WTC11 (cell line): ENCODE results near the gene TMEM134. TPM values are rescaled to one million over a fixed set of nuclear protein-coding genes. Genes with fewer than 3 reads are reported as not detected.

ENCODE experiments used
- ATAC-seq: fragments of 200-7000 bp; cut with Tn5 transposase; 2 replicates; pipeline ENCODE4 v1.10.0; 2021; ENCODE audit warnings: mild to moderate bottlenecking, moderate library complexity
- CTCF ChIA-PET: fragments of 300-600 bp; sonication (Branson Sonifier 250); formaldehyde crosslinking; loops from one replicate; lab custom pipeline; 2021; ENCODE audit warnings: antibody characterized with exemption; lab: Charles Lee
- POLR2A ChIA-PET: fragments of 350-600 bp; sonication (Branson Sonifier 250); formaldehyde crosslinking; loops from one replicate; lab custom pipeline; 2021; ENCODE audit warnings: antibody characterized with exemption; lab: Charles Lee
- DNase-seq: peaks from one replicate; pipeline ENCODE4 v3.0.0; 2021; ENCODE audit warnings: low spot score
- H3K27ac Mint-ChIP-seq: 2 replicates; pipeline ENCODE4 v1.8.0; 2021; ENCODE audit warnings: mixed read lengths
- H3K27me3 Mint-ChIP-seq: 2 replicates; pipeline ENCODE4 v1.8.0; 2021; ENCODE audit warnings: low read depth, mild to moderate bottlenecking, moderate library complexity, mixed read lengths
- H3K36me3 Mint-ChIP-seq: 2 replicates; pipeline ENCODE4 v1.8.0; 2021; ENCODE audit warnings: mixed read lengths
- H3K4me1 Mint-ChIP-seq: 2 replicates; pipeline ENCODE4 v1.8.0; 2022; ENCODE audit warnings: mixed read lengths
- H3K4me3 Mint-ChIP-seq: 2 replicates; pipeline ENCODE4 v1.8.0; 2021; ENCODE audit warnings: mild to moderate bottlenecking, moderate library complexity, mixed read lengths
- H3K9me3 Mint-ChIP-seq: 2 replicates; pipeline ENCODE4 v1.8.0; 2021; ENCODE audit warnings: mixed read lengths
- CREB1 ChIP-seq: sonication (generic); formaldehyde crosslinking; IDR thresholded peaks from 2 replicates; pipeline ENCODE4 v1.8.0; 2023; ENCODE audit warnings: mild to moderate bottlenecking, missing genetic modification reagents
- GRHL2 ChIP-seq: fragments of 250-450 bp; sonication (Bioruptor Pico); IDR thresholded peaks from 2 replicates; pipeline ENCODE4 v1.8.0; 2022; ENCODE audit warnings: mild to moderate bottlenecking, moderate library complexity; ENCODE audit not compliant: insufficient replicate concordance, severe bottlenecking
- GTF2I ChIP-seq: fragments of 250-450 bp; sonication (Bioruptor Pico); conservative IDR thresholded peaks from 2 replicates; pipeline ENCODE4 v1.4.0; 2021; ENCODE audit warnings: mild to moderate bottlenecking
- SMAD3 ChIP-seq: sonication (generic); formaldehyde crosslinking; IDR thresholded peaks from 2 replicates; pipeline ENCODE4 v1.8.0; 2022; ENCODE audit warnings: missing genetic modification reagents, mild to moderate bottlenecking, borderline replicate concordance
- SP1 ChIP-seq: sonication (generic); formaldehyde crosslinking; conservative IDR thresholded peaks from 2 replicates; pipeline ENCODE4 v1.8.1; 2022; ENCODE audit warnings: missing genetic modification reagents
- ZNF263 ChIP-seq: sonication (generic); formaldehyde crosslinking; IDR thresholded peaks from 2 replicates; pipeline ENCODE4 v1.8.1; 2022; ENCODE audit warnings: low read depth, mild to moderate bottlenecking, moderate library complexity, missing genetic modification reagents
- ZNF317 ChIP-seq: sonication (generic); formaldehyde crosslinking; IDR thresholded peaks from 2 replicates; pipeline ENCODE4 v1.8.1; 2023; ENCODE audit warnings: low read depth, mild to moderate bottlenecking, moderate library complexity, missing genetic modification reagents, borderline replicate concordance
- ZNF416 ChIP-seq: fragments of 250-450 bp; sonication (Bioruptor Pico); IDR thresholded peaks from 2 replicates; pipeline ENCODE4 v1.9.0; 2021; ENCODE audit warnings: mild to moderate bottlenecking, inconsistent platforms
- total RNA-seq: library from RNA; stranded (reverse); gene quantifications from 3 replicates; pipeline ENCODE4 v1.2.3, GENCODE V29; 2021
- TF ChIP-seq, protein P1 (sequence below): sonication (generic); formaldehyde crosslinking; IDR thresholded peaks from 2 replicates; pipeline ENCODE4 v1.8.0; 2022; ENCODE audit warnings: mild to moderate bottlenecking, missing genetic modification reagents
- TF ChIP-seq, protein P2 (sequence below): fragments of 250-450 bp; sonication (Bioruptor Pico); IDR thresholded peaks from 2 replicates; pipeline ENCODE4 v1.9.0; 2021; ENCODE audit warnings: mild to moderate bottlenecking, borderline replicate concordance
- TF ChIP-seq, protein P3 (sequence below): sonication (generic); formaldehyde crosslinking; IDR thresholded peaks from 2 replicates; pipeline ENCODE4 v1.8.1; 2022; ENCODE audit warnings: missing genetic modification reagents, borderline replicate concordance
- TF ChIP-seq, protein P4 (sequence below): fragments of 250-450 bp; sonication (Bioruptor Pico); IDR thresholded peaks from 2 replicates; pipeline ENCODE4 v1.9.0; 2021; ENCODE audit warnings: moderate library complexity, mild to moderate bottlenecking, inconsistent platforms, borderline replicate concordance
- TF ChIP-seq, protein P5 (sequence below): sonication (generic); formaldehyde crosslinking; IDR thresholded peaks from 2 replicates; pipeline ENCODE4 v1.8.0; 2022; ENCODE audit warnings: mild to moderate bottlenecking, missing genetic modification reagents
- TF ChIP-seq, protein P6 (sequence below): sonication (generic); formaldehyde crosslinking; IDR thresholded peaks from 2 replicates; pipeline ENCODE4 v1.8.1; 2023; ENCODE audit warnings: mild to moderate bottlenecking, missing genetic modification reagents
- TF ChIP-seq, protein P7 (sequence below): sonication (generic); formaldehyde crosslinking; IDR thresholded peaks from 2 replicates; pipeline ENCODE4 v1.8.1; 2022; ENCODE audit warnings: mild to moderate bottlenecking, missing genetic modification reagents, moderate library complexity, borderline replicate concordance
- TF ChIP-seq, protein P8 (sequence below): sonication (generic); formaldehyde crosslinking; IDR thresholded peaks from 2 replicates; pipeline ENCODE4 v1.8.0; 2022; ENCODE audit warnings: missing genetic modification reagents

TMEM134 gene
- total RNA-seq, 1 experiment from 2014 or later, result 55.6 TPM

DNA sequence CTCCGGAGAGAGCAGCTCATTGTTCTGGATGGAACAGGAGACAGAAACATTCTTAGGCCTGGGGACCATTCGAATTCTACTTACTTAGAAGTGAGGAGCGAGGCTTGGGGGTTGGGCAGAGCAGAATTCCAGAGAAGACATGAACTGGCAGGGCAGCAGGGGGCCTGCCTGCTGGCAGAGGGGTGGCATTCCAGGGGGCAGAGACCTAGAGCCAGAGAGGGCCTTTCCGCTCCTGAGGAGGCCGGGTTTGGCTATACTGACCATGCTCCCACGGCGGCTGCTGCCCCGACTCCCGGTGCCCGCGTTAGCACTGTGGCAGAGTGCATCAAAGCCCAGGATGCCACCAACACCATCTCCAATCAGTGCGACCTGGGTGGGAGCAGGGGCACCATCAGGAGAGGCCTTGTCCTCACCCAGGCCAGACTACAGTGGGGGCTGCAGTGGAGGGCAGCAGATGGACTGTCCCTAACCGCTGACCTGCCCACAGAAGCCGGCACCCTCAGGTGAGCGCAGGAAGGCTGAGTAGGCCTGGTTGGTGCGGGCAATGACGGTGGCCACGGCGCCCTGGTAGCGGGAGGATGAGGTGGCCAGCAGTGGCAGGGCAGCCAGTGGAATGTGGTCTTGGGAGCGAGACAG is 28.7 kb upstream of the TMEM134 start:
- Mint-ChIP-seq H3K36me3 (no peaks in the 10 kb centered on the region), H3K4me3 (no peak overlapping the region), H3K27ac (no peak overlapping the region), H3K9me3 (no peaks in the 10 kb centered on the region), H3K27me3 (peaks cover 2% of the 10 kb centered on the region), H3K4me1 (0 out of 2 replicates have a peak, but pooled peaks cover under 1% of the 10 kb centered on the region)
- DNase-seq (no peak), ATAC-seq (no peak)
- no peak for TF ChIP-seq SMAD3 (CRISPR knock-in tag)
- TF ChIP-seq, protein P1, sequence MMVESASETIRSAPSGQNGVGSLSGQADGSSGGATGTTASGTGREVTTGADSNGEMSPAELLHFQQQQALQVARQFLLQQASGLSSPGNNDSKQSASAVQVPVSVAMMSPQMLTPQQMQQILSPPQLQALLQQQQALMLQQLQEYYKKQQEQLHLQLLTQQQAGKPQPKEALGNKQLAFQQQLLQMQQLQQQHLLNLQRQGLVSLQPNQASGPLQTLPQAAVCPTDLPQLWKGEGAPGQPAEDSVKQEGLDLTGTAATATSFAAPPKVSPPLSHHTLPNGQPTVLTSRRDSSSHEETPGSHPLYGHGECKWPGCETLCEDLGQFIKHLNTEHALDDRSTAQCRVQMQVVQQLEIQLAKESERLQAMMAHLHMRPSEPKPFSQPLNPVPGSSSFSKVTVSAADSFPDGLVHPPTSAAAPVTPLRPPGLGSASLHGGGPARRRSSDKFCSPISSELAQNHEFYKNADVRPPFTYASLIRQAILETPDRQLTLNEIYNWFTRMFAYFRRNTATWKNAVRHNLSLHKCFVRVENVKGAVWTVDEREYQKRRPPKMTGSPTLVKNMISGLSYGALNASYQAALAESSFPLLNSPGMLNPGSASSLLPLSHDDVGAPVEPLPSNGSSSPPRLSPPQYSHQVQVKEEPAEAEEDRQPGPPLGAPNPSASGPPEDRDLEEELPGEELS (CRISPR knock-in tag), result no peak
- no peak for TF ChIP-seq GRHL2 (CRISPR knock-in tag)
- TF ChIP-seq, protein P2, sequence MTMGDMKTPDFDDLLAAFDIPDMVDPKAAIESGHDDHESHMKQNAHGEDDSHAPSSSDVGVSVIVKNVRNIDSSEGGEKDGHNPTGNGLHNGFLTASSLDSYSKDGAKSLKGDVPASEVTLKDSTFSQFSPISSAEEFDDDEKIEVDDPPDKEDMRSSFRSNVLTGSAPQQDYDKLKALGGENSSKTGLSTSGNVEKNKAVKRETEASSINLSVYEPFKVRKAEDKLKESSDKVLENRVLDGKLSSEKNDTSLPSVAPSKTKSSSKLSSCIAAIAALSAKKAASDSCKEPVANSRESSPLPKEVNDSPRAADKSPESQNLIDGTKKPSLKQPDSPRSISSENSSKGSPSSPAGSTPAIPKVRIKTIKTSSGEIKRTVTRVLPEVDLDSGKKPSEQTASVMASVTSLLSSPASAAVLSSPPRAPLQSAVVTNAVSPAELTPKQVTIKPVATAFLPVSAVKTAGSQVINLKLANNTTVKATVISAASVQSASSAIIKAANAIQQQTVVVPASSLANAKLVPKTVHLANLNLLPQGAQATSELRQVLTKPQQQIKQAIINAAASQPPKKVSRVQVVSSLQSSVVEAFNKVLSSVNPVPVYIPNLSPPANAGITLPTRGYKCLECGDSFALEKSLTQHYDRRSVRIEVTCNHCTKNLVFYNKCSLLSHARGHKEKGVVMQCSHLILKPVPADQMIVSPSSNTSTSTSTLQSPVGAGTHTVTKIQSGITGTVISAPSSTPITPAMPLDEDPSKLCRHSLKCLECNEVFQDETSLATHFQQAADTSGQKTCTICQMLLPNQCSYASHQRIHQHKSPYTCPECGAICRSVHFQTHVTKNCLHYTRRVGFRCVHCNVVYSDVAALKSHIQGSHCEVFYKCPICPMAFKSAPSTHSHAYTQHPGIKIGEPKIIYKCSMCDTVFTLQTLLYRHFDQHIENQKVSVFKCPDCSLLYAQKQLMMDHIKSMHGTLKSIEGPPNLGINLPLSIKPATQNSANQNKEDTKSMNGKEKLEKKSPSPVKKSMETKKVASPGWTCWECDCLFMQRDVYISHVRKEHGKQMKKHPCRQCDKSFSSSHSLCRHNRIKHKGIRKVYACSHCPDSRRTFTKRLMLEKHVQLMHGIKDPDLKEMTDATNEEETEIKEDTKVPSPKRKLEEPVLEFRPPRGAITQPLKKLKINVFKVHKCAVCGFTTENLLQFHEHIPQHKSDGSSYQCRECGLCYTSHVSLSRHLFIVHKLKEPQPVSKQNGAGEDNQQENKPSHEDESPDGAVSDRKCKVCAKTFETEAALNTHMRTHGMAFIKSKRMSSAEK, result no peak
- no peak for TF ChIP-seq SP1 (CRISPR knock-in tag)
- ChIA-PET CTCF (interaction anchor here (1.0 kb wide), 1 partner anchor 96 kb away, joined by 3 read pairs; the partner anchor contains the start of gene PPP1CA), POLR2A (no interaction called here)

DNA sequence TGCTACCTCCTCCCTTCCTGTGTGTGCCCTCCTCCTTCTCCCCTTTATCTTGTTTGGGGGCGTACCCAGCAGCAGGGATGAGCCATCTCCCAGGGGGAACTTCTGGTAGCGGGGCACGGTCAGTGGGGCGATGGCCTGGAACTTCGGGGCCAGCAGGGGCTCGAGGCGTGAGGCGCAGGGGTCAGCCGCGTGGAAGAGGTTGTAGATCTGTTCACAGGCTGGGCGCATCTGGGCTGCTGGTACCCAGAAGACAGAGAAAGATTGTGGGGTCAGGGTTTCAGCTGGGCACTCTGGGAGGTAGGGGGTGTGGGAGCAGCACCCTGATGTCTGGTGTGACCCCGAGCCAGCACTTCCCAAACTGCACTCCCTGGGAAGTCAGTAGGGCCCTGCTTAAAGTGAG is 27.1 kb upstream of the TMEM134 start:
- H3K27ac Mint-ChIP-seq, result no peak overlapping the region
- no peaks in the 10 kb centered on the region for H3K36me3 Mint-ChIP-seq
- POLR2A ChIA-PET, result no interaction called here
- TF ChIP-seq, protein P3, sequence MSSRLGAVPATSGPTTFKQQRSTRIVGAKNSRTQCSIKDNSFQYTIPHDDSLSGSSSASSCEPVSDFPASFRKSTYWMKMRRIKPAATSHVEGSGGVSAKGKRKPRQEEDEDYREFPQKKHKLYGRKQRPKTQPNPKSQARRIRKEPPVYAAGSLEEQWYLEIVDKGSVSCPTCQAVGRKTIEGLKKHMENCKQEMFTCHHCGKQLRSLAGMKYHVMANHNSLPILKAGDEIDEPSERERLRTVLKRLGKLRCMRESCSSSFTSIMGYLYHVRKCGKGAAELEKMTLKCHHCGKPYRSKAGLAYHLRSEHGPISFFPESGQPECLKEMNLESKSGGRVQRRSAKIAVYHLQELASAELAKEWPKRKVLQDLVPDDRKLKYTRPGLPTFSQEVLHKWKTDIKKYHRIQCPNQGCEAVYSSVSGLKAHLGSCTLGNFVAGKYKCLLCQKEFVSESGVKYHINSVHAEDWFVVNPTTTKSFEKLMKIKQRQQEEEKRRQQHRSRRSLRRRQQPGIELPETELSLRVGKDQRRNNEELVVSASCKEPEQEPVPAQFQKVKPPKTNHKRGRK (CRISPR knock-in tag), result no peak
- TF ChIP-seq, protein P4, sequence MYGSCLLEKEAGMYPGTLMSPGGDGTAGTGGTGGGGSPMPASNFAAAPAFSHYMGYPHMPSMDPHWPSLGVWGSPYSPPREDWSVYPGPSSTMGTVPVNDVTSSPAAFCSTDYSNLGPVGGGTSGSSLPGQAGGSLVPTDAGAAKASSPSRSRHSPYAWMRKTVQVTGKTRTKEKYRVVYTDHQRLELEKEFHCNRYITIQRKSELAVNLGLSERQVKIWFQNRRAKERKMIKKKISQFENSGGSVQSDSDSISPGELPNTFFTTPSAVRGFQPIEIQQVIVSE, result no peak
- TF ChIP-seq, protein P5, sequence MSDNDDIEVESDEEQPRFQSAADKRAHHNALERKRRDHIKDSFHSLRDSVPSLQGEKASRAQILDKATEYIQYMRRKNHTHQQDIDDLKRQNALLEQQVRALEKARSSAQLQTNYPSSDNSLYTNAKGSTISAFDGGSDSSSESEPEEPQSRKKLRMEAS, result no peak
- TF ChIP-seq GRHL2 (CRISPR knock-in tag) (no peak), ZNF263 (CRISPR knock-in tag) (no peak), CREB1 (CRISPR knock-in tag) (no peak), SP1 (CRISPR knock-in tag) (no peak), GTF2I (CRISPR knock-in tag) (no peak), ZNF416 (no peak), ZNF317 (no peak)
- TF ChIP-seq, protein P6, sequence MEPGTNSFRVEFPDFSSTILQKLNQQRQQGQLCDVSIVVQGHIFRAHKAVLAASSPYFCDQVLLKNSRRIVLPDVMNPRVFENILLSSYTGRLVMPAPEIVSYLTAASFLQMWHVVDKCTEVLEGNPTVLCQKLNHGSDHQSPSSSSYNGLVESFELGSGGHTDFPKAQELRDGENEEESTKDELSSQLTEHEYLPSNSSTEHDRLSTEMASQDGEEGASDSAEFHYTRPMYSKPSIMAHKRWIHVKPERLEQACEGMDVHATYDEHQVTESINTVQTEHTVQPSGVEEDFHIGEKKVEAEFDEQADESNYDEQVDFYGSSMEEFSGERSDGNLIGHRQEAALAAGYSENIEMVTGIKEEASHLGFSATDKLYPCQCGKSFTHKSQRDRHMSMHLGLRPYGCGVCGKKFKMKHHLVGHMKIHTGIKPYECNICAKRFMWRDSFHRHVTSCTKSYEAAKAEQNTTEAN (CRISPR knock-in tag), result no peak
- TF ChIP-seq, protein P7, sequence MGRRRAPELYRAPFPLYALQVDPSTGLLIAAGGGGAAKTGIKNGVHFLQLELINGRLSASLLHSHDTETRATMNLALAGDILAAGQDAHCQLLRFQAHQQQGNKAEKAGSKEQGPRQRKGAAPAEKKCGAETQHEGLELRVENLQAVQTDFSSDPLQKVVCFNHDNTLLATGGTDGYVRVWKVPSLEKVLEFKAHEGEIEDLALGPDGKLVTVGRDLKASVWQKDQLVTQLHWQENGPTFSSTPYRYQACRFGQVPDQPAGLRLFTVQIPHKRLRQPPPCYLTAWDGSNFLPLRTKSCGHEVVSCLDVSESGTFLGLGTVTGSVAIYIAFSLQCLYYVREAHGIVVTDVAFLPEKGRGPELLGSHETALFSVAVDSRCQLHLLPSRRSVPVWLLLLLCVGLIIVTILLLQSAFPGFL (CRISPR knock-in tag), result no peak
- TF ChIP-seq, protein P8, sequence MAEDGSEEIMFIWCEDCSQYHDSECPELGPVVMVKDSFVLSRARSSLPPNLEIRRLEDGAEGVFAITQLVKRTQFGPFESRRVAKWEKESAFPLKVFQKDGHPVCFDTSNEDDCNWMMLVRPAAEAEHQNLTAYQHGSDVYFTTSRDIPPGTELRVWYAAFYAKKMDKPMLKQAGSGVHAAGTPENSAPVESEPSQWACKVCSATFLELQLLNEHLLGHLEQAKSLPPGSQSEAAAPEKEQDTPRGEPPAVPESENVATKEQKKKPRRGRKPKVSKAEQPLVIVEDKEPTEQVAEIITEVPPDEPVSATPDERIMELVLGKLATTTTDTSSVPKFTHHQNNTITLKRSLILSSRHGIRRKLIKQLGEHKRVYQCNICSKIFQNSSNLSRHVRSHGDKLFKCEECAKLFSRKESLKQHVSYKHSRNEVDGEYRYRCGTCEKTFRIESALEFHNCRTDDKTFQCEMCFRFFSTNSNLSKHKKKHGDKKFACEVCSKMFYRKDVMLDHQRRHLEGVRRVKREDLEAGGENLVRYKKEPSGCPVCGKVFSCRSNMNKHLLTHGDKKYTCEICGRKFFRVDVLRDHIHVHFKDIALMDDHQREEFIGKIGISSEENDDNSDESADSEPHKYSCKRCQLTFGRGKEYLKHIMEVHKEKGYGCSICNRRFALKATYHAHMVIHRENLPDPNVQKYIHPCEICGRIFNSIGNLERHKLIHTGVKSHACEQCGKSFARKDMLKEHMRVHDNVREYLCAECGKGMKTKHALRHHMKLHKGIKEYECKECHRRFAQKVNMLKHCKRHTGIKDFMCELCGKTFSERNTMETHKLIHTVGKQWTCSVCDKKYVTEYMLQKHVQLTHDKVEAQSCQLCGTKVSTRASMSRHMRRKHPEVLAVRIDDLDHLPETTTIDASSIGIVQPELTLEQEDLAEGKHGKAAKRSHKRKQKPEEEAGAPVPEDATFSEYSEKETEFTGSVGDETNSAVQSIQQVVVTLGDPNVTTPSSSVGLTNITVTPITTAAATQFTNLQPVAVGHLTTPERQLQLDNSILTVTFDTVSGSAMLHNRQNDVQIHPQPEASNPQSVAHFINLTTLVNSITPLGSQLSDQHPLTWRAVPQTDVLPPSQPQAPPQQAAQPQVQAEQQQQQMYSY, result no peak

More for the DNA sequence above, 27.1 kb upstream of the TMEM134 start:
- Mint-ChIP-seq H3K9me3 (no peaks in the 10 kb centered on the region), H3K27me3 (no peaks in the 10 kb centered on the region), H3K4me3 (no peak overlapping the region), H3K4me1 (no peaks in the 10 kb centered on the region)
- CTCF ChIA-PET, result interaction anchor here (0.9 kb wide), 1 partner anchor 145 kb away, joined by 3 read pairs; no protein-coding TSS in a partner anchor
- DNase-seq (no peak), ATAC-seq (no peak)
